Stimulated activated CD8-positive, alpha-beta memory T cell treated with anti-CD3 and anti-CD28 coated beads, Interleukin-4, amount 100 ng/mL, for 1 hour (primary cell): ENCODE measurements around the gene SPACA6.
"Not testable (repeated sequence)": the region's sequence is repeated elsewhere in the genome, so short reads cannot be mapped to it uniquely, and the experiment has no call there.

Experiments
- DNase-seq, 2 donors: peaks; one replicate each; pipeline ENCODE4 v3.0.0-alpha.2; 2020; ENCODE audit warnings: low read depth in 2 of 2, low spot score in 1 of 2

SPACA6 gene, protein sequence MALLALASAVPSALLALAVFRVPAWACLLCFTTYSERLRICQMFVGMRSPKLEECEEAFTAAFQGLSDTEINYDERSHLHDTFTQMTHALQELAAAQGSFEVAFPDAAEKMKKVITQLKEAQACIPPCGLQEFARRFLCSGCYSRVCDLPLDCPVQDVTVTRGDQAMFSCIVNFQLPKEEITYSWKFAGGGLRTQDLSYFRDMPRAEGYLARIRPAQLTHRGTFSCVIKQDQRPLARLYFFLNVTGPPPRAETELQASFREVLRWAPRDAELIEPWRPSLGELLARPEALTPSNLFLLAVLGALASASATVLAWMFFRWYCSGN

DNA sequence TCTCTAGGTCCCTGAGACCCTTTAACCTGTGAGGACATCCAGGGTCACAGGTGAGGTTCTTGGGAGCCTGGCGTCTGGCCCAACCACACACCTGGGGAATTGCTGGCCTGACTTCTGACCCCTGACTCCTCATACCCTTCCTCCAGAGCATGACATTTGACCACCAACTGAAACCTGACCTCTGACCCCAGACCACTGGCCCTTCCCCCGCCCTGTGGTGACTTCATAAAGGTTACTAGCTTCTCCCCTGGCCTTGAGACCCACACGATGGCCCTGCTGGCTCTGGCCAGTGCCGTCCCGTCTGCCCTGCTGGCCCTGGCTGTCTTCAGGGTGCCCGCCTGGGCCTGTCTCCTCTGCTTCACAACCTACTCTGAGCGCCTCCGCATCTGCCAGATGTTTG is at the start of gene SPACA6:
TSS of gene SPACA6 (plus strand) at position 71 of the 400 bp plus-strand sequence. CDS start at position 268, 197 bp downstream.
- no peak for DNase-seq

DNA sequence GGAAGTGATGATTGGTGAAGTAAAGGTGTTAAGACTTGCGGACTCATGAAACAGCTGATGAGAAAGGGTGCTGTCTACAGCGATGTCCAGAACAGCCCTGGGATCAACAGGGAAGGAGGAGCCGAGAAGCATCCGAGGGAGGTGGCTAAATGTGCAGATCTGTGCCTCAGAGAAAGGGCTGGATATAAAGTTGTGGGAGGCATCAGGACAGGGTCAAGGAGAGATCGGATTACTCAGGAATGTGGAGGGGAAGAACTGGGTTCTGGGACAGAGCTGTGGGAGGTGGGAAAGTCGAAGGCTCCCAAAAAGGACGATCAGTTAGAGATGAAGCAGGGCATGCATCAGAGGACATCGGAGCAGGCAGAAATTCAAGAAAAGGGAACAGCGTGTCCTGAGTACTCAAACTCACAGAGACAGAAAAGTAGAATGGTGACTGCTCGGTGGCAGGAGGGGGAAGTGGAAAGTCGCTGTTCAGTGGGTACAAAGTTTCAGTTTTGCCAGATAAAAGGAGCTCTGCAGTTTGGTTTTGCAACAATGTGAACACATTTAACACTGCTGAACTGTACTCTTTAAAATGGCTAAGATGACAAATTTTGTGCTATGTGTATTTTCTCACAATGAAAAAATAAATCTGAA is 48.4 kb upstream of the SPACA6 start:
- no peak for DNase-seq

DNA sequence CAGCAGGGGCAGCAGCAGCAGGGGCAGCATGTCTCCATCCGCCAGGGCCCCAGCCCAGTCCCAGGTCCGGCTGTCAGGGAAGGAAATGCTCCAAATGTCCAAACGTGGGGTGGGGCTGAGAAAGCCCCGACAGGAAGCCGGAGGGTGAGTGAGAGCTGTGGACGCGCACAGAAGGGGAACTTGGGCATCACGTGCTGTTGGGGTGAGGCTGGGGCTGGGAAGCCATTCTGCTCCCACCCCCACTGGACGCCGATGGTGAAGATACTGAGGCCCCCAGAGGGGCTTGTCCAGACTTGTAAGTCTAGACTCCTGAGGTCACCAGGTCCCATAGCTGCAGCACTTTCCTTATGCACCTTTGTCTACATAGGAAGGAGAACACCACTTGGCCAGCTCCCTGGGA is 46.4 kb upstream of the SPACA6 start, which contains the start of gene SIGLEC14:
TSS of gene SIGLEC14 (minus strand) at position 96 of the 400 bp plus-strand sequence. CDS start at position 30, 66 bp downstream.
- not testable (repeated sequence) for DNase-seq

DNA sequence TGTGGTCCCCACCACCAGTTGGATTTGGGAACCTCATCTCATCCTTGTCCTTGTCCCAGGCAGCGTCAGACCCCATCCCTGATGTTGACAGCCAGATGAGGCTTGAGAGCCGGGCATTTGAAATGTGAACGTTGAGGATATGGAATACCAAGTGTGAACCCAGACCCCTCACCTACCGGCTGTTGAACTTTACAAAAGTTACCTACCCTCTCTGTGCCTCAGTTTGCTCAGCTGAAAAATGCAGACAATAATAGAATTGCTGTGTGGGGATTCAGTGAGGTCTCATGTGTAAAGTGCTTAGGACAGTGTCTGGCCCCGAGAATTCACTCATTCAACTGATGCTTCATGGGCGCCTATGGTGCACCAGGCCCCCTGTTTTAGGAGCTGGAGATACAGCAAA is 45.8 kb upstream of the SPACA6 start:
- no peak for DNase-seq

DNA sequence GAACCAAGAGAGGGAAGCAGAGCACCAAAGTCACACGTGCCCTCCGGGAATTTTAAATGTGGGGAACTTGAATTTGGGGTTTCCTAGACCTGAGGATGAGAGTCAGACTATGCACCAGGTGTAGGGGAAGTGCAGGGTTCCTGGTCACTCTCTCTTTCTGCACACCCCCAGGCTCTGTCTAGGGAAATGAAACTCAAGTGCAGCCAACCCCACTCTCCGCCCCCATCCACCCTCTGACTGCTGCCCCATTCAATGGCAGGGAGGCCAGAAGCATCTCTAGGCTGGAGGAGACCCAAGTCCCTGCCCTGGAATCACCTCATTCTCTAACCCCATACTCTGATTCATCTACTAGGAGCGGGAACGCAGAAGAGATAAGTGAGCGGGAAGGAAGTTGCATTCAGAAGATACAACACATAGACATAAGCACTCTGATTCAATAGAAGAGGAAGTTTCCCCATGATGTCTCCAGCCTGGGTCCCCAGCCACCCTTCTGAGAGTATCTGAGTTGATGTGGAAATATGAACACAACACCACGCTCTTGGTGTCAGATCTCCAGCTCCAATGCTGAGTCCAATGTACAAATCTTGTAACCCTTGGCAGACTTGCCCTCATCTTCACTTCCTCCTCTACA is 41.8 kb upstream of the SPACA6 start:
- DNase-seq = no peak

GRCh38 chr19:51652266-51652665 is 40.9 kb upstream of the SPACA6 start:
- DNase-seq = no peak

DNA sequence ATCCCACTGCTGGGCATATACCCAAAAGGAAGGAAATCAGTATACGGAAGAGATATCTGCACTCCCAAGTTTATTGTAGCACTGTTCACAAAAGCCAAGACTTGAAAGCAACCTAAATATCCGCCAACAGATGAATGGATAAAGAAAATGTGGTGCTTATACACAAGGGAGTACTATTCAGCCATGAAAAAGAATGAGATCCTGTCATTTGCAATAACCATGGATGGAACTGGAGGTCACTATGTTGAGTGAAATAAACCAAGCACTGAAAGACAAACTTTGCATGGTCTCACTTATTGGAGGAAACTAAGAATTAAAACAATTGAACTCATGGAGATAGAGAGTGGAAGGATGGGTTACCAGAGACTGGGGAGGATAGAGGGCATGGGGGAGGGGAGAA is 40.0 kb upstream of the SPACA6 start:
- no peak for DNase-seq

DNA sequence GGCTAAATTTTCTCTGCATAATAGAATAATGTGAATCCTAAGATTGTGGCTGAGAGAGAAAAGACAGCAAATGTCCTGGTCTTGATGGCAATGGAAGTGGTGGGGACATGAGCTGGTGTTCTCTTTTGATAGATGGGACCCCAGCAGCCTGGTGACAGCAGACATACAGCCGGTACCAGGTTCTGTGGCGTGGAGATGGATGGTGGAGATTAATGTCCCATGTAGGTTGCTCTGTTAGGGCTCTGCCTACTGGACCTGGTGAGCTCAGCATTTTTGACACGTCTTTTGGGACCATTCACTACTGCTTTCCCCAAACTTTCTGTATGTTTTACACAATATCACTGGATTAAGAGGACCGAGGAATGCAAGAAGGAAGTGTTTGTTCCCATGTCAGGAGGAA is 38.3 kb upstream of the SPACA6 start:
- DNase-seq = no peak

GRCh38 chr19:51660975-51661600 is 32.0 kb upstream of the SPACA6 start:
- DNase-seq = peak in 1 of 2 donors; percentile 8

- DNase-seq = no peak
Measured at GRCh38 chr19:51663650-51664049, 29.5 kb upstream of the SPACA6 start.

DNA sequence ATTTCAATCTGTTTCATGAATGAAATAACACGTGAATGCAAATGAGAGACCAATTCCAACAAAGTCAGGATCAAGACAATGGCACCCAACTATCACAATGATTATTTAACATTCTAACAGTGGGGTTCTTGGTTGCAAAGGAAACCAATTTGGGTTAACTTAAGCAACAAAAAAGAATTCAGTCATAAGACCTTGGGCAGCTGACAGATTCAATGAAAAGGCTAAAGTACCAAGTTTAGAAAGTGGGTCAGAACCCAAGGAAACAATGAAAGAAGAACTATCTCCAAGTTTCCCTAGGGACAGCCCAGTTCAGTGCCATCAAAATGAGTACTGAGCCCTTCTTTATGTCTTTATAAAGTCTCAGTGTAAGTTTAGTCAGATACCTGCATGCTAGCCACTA is 29.0 kb upstream of the SPACA6 start:
- no peak for DNase-seq

- DNase-seq = no peak
Measured at GRCh38 chr19:51664997-51665396, 28.1 kb upstream of the SPACA6 start.

GRCh38 chr19:51668216-51668615 is 24.9 kb upstream of the SPACA6 start:
- DNase-seq = no peak

DNA sequence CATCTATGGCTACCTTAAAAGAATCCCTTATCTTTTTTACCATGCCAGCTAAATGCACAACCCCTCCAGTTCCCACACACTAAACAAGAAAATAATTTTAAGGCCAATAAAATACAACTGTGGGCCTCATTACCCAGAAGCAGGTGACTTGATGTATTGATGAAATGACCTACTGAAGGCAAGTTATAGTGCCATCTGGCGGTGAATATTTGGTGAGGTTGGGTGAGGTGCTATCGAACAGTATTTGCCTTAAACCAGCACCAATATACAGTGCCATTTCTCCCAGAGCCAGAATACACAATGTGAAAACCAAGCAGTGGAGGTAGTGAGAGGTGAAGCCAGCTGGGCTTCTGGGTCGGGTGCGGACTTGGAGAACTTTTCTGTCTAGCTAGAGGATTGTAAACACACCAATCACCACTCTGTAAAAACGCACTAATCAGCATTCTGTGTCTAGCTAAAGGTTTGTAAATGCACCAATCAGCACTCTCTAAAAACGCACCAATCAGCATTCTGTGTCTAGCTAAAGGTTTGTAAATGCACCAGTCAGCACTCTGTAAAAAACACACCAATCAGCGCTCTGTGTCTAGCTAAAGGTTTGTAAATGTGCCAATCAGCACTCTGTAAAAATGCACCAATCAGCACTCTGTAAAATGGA is 17.1 kb upstream of the SPACA6 start:
- DNase-seq = not testable (repeated sequence)

- no peak for DNase-seq
Measured at GRCh38 chr19:51676566-51677083, 16.5 kb upstream of the SPACA6 start.

DNA sequence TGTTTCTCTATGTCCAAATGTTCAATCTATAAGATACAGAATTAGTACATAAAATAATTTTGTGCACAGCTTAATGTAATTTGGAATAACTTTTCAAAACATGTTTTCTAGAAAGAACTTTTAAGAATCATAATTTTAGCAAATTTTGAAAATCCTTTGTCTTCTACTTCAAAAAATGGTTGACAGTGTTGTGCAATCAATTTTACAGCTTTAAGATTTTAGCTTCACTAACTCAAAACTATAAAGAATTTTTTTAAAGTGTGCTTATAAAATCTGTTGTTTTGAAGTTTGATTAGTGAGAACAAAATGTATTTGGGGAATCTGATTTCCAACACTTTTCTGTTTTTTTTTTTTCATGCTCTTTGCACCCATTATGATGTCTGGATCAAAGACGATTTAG is 12.7 kb upstream of the SPACA6 start:
- no peak for DNase-seq

DNA sequence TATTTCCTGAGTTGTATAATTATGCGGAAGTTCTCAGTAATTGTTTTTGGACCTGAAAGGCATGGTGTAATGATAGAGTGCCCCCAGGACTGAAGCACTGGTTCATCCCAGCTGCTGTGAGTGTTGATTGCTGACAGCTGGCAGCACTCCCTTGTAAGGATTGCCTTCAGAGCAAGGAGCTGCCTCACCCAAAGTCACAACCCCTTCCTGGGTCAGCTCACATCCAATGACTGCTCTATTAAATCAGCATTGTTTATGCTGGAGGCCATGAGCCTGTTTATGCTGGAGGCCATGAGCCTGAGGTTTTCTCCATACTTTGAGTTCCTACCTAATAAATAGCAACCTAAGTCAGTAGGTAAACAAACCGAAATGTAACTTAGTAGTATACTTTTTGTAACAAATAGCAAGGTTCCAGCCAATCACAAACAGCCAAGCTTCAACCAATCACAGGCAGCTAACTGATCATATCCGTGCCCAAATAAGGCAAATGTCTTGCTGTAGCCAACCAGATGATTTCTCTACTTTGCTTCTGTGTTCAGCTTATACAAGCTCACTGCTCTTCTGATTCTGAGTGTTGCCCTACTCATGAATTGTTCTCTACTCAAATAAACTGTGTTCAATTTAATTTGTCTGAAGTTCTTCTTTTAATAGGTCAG is 11.7 kb upstream of the SPACA6 start:
- DNase-seq = no peak

DNA sequence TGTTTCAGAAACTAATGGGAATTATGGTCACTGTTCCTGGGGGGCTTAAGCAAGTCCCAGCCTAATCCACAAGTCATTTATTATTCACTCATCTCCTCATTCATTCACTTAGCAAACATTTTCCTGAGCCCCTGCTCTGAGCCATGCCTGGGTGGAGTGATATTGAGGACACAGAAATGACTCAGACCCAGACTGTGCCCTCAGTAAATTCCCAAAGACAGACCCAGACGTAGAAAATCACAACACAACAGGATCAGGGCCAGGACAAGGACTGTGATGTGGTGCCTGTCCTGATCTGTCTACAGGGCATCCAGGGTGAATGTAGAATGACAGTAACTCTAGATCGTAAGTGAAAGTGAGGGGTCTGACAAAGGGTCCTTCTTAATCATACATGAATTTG is 7.0 kb upstream of the SPACA6 start:
- no peak for DNase-seq

DNA sequence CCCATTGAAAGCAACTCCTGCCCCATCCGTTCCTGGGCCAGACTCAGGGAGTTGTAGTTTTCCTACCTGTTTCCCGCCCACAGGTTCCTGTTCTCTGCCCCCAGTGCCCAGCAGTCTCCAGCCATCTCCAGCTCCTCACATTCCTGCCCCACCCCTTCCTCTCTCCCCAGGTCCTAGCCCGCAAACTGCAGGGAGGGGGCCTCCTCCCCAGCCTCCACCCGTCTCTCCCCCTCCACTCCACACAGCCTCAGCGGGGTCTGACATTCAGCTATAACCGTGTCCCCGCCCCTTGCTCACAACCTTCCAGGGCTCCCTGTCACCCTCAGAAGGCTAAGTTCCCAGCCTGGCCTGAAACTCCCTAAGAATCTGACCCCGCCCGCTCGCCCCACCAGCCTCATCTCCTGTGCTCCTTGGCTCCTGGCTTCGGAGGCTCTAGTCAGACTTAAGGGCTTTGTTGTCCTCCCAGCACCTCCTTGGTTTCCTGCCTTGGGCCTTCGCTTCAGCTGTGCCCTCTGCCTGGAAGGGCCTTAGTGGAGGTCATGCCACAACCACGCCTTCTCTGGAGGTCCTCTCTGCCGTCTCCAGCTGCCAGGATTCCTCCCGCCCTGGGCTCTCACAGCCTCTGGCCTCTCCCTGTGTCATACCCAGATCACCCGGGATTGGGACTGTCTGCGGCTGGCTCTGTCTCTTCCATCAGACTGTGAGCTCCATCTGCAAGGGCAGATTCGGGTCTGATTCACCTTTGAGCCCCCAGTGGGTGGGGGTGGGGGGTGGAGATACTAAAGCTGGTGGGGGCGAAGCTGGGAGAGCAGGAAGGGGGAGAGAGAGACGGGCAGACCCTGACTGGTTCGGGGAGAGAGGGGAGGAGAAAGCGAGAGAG is 5.1 kb upstream of the SPACA6 start:
- DNase-seq = no peak
